HepG2 (cell line): ENCODE results near the gene MTURN. TPM values are rescaled to one million over a fixed set of nuclear protein-coding genes. Genes with fewer than 3 reads are reported as not detected.

Source experiments
- CHCHD3 ChIP-seq: sonication (generic); formaldehyde crosslinking; IDR thresholded peaks from 2 replicates; pipeline ENCODE4 v1.8.0; 2022; ENCODE audit warnings: mild to moderate bottlenecking, missing genetic modification reagents, moderate library complexity
- FOXK1 ChIP-seq: sonication (generic); formaldehyde crosslinking; IDR thresholded peaks from 2 replicates; pipeline ENCODE4 v1.4.0; 2020; ENCODE audit warnings: low read depth, missing genetic modification reagents, borderline replicate concordance
- MBD4 ChIP-seq: IDR thresholded peaks from 2 replicates; pipeline ENCODE4 v1.6.1; 2012; ENCODE audit warnings: low read length, inconsistent platforms, borderline replicate concordance
- NPAS2 ChIP-seq: sonication (generic); formaldehyde crosslinking; IDR thresholded peaks from 2 replicates; pipeline ENCODE4 v1.8.0; 2022; ENCODE audit warnings: mild to moderate bottlenecking, missing genetic modification reagents, borderline replicate concordance
- NR2C2 ChIP-seq: sonication (generic); formaldehyde crosslinking; IDR thresholded peaks from 2 replicates; pipeline ENCODE4 v1.4.0; 2020; ENCODE audit warnings: missing genetic modification reagents, mild to moderate bottlenecking, moderate library complexity, borderline replicate concordance
- PHF8 ChIP-seq: sonication (generic); formaldehyde crosslinking; IDR thresholded peaks from 2 replicates; pipeline ENCODE4 v1.5.0; 2020; ENCODE audit warnings: missing genetic modification reagents
- SNRNP70 ChIP-seq: fragments of 200-400 bp; formaldehyde crosslinking; IDR thresholded peaks from 2 replicates; pipeline ENCODE4 v1.6.1; 2017; ENCODE audit warnings: mild to moderate bottlenecking, low read depth, low read length, moderate library complexity
- SSRP1 ChIP-seq: IDR thresholded peaks from 2 replicates; pipeline ENCODE4 v1.6.1; 2016; ENCODE audit warnings: control low read depth
- ZNF660 ChIP-seq: sonication (generic); formaldehyde crosslinking; IDR thresholded peaks from 2 replicates; pipeline ENCODE4 v1.5.1; 2020; ENCODE audit warnings: mild to moderate bottlenecking, low read depth, missing genetic modification reagents, borderline replicate concordance
- polyA plus RNA-seq, 8 experiments: library from polyadenylated mRNA; depleted of rRNA in 3 of 8; stranded (reverse) in 7 of 8; unstranded in 1 of 8; fragments of >200 nt; fragmentation: Illumina TruSeq in 4 of 8; extraction: Trizol in 4 of 8; gene quantifications; 2 replicates each; pipeline versions ENCODE4 v1.2.1 to v1.2.3, GENCODE V29; 2011 to 2016; ENCODE audit warnings: low read depth in 4 of 8, missing spikeins in 1 of 8, mixed read lengths in 1 of 8; ENCODE audit not compliant: insufficient read depth in 1 of 8
- total RNA-seq, 5 experiments: library from RNA; depleted of rRNA; stranded (reverse); fragments of >200 nt; fragmentation: Illumina TruSeq; extraction: Trizol; gene quantifications; 2 replicates each; pipeline ENCODE4 v1.2.3, GENCODE V29; 2016; ENCODE audit warnings: low read depth in 1 of 5
- TF ChIP-seq, protein P1 (sequence below): sonication (generic); formaldehyde crosslinking; IDR thresholded peaks from 2 replicates; pipeline ENCODE4 v1.8.0; 2023; ENCODE audit warnings: mild to moderate bottlenecking, missing genetic modification reagents
- TF ChIP-seq, protein P2 (sequence below): sonication (generic); formaldehyde crosslinking; IDR thresholded peaks from 2 replicates; pipeline ENCODE4 v1.5.0; 2020; ENCODE audit warnings: missing genetic modification reagents
- TF ChIP-seq, protein P3 (sequence below): sonication (generic); formaldehyde crosslinking; IDR thresholded peaks from 2 replicates; pipeline ENCODE4 v1.5.1; 2020; ENCODE audit warnings: mild to moderate bottlenecking, missing genetic modification reagents, moderate library complexity
- TF ChIP-seq, protein P4 (sequence below): IDR thresholded peaks from 2 replicates; pipeline ENCODE4 v1.6.1; 2012; ENCODE audit warnings: inconsistent platforms

MTURN gene
- total and polyA plus RNA-seq, 2 of the 13 experiments (the other 11 are each of a cell fraction or from before 2014, with no cell fraction given): 5.7 to 7.2 TPM

DNA sequence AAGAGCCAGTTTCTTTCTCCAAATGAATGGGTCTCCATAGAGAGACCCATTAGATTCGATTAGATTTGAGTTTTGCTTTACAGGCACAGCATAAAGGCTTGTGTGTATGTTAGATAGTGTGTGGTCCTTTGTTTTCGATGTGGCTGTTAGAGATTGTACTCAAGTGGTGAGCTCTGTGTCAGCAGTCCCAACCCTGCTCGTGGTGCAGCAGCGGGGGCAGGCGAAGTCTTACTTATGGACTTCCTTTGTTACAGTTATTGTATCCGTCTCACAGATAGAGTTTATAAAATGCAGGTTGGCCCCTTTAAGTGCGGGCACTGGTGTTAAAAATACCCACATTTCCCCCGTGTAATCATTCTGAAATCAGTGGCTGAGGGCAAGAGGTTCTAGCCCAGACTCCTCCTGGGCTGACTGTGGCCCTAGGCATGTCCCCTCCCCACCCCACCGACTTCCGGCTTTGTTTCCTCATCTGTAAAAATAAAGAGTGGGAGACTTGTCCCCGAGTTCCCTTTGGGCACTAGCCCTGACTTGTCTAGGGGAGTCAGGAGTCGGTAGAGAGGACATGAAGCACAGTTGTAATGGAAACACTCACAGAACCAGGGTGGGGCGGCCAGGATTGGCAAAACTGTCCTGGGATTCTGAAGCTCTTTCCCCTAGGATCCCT, 28.6 kb downstream of the MTURN start (continued):
- TF ChIP-seq PHF8 (CRISPR knock-in tag) (no peak), CHCHD3 (CRISPR knock-in tag) (no peak), SNRNP70 (no peak), NR2C2 (no peak), SSRP1 (CRISPR knock-in tag) (no peak), MBD4 (no peak), FOXK1 (CRISPR knock-in tag) (no peak), NPAS2 (CRISPR knock-in tag) (no peak), ZNF660 (CRISPR knock-in tag) (no peak)
- TF ChIP-seq, protein P1, sequence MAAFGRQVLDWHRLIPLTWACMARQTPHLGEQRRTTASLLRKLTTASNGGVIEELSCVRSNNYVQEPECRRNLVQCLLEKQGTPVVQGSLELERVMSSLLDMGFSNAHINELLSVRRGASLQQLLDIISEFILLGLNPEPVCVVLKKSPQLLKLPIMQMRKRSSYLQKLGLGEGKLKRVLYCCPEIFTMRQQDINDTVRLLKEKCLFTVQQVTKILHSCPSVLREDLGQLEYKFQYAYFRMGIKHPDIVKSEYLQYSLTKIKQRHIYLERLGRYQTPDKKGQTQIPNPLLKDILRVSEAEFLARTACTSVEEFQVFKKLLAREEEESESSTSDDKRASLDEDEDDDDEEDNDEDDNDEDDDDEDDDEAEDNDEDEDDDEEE (CRISPR knock-in tag): no peak
- TF ChIP-seq, protein P2, sequence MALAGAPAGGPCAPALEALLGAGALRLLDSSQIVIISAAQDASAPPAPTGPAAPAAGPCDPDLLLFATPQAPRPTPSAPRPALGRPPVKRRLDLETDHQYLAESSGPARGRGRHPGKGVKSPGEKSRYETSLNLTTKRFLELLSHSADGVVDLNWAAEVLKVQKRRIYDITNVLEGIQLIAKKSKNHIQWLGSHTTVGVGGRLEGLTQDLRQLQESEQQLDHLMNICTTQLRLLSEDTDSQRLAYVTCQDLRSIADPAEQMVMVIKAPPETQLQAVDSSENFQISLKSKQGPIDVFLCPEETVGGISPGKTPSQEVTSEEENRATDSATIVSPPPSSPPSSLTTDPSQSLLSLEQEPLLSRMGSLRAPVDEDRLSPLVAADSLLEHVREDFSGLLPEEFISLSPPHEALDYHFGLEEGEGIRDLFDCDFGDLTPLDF (CRISPR knock-in tag): no peak
- TF ChIP-seq, protein P3, sequence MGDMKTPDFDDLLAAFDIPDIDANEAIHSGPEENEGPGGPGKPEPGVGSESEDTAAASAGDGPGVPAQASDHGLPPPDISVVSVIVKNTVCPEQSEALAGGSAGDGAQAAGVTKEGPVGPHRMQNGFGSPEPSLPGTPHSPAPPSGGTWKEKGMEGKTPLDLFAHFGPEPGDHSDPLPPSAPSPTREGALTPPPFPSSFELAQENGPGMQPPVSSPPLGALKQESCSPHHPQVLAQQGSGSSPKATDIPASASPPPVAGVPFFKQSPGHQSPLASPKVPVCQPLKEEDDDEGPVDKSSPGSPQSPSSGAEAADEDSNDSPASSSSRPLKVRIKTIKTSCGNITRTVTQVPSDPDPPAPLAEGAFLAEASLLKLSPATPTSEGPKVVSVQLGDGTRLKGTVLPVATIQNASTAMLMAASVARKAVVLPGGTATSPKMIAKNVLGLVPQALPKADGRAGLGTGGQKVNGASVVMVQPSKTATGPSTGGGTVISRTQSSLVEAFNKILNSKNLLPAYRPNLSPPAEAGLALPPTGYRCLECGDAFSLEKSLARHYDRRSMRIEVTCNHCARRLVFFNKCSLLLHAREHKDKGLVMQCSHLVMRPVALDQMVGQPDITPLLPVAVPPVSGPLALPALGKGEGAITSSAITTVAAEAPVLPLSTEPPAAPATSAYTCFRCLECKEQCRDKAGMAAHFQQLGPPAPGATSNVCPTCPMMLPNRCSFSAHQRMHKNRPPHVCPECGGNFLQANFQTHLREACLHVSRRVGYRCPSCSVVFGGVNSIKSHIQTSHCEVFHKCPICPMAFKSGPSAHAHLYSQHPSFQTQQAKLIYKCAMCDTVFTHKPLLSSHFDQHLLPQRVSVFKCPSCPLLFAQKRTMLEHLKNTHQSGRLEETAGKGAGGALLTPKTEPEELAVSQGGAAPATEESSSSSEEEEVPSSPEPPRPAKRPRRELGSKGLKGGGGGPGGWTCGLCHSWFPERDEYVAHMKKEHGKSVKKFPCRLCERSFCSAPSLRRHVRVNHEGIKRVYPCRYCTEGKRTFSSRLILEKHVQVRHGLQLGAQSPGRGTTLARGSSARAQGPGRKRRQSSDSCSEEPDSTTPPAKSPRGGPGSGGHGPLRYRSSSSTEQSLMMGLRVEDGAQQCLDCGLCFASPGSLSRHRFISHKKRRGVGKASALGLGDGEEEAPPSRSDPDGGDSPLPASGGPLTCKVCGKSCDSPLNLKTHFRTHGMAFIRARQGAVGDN (CRISPR knock-in tag): no peak
- TF ChIP-seq, protein P4, sequence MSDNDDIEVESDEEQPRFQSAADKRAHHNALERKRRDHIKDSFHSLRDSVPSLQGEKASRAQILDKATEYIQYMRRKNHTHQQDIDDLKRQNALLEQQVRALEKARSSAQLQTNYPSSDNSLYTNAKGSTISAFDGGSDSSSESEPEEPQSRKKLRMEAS: no peak
